ENCODE data around the gene NCAM1.

NCAM1 gene

DNA sequence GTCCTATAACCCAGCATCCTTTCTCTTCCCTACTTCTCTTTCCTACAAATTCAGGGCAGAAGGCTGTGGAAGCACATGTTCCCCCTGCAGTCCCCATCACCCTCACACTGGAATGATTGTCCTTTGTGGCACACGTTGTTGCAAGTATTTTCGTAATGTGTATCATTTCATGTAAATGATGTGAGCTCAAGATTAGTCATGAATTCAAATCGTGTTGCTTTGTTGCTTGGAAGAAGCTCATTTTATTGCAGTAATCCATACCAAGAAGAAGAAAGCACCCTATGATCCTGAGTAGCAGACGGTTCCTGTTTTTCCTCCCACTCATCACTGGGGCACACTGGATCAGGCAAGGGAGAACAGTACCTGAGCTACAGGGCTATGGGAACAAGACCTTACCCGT lies 173.4 kb downstream of the NCAM1 start:
- no peak for DNase-seq

GRCh38 chr11:113137713-113138529 lies 176.7 kb downstream of the NCAM1 start:
- DNase-seq, result no peak

GRCh38 chr11:113138731-113139130 lies 177.5 kb downstream of the NCAM1 start:
- no peak for DNase-seq

- DNase-seq, result no peak
Measured at GRCh38 chr11:113141010-113141409, 179.8 kb downstream of the NCAM1 start.

- DNase-seq, result no peak
Measured at GRCh38 chr11:113142508-113142907, 181.3 kb downstream of the NCAM1 start.

GRCh38 chr11:113147249-113147648 lies 186.0 kb downstream of the NCAM1 start:
- no peak for DNase-seq

DNA sequence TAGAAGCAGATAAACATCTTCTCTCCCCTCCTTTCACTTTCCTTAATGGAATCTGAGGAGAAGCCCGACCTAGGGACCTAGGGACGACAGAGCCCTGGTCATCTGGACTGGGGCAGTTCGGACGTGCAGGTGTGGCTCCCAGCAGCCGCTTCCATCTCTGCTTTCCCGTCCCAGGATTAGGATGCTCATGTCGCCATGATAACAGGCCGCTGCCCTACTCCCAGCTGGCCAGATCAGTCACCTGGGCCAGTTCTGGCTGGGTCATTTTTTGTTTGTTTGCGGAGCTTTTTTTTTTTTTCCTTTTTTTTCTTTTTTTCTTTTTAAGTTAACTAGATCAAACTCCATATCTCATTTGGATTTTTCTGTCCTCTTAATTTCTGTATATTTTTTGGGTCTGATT lies 186.9 kb downstream of the NCAM1 start:
- no peak for DNase-seq

GRCh38 chr11:113148652-113149051 lies 187.4 kb downstream of the NCAM1 start:
- no peak for DNase-seq

DNA sequence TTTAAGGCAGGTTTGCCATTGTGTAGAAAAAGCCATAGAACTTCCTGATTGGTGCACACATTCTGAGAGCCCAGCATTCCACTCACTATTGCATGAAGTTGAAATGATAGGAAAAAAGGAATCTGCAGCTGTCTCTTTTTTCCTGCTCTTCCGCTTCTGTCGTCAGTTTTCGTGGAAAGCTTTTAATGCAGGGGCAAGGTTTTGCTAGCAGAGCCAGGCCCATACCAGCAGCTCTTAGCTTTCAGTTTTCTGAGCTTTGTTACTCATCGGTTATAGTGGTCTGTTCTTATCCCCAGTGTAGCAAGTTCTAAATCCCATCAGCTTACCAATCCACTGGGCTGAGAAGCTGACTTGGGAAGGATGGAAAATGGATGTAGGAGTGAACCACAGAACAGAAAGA lies 190.3 kb downstream of the NCAM1 start:
- DNase-seq, result no peak

- no peak for DNase-seq
Measured at GRCh38 chr11:113152500-113152899, 191.3 kb downstream of the NCAM1 start.

DNA sequence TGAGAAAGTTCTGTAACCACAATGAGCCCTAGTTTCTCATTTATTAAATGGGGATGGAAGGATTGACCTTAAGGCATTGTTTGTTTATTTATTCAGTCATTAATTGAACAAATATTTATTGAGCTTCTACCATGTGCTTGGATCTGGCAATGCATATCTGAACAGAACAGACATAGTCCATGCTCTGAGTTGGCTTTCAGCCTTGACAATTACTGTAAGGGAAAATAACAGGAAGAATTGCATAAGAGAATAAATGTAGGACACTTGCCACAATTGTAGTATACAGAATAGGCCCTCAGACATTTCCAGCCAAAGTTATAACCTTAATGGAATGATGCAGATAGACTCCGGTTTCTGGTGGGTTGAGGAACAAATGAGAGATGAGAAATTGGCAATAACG lies 192.6 kb downstream of the NCAM1 start:
- DNase-seq, result no peak

DNA sequence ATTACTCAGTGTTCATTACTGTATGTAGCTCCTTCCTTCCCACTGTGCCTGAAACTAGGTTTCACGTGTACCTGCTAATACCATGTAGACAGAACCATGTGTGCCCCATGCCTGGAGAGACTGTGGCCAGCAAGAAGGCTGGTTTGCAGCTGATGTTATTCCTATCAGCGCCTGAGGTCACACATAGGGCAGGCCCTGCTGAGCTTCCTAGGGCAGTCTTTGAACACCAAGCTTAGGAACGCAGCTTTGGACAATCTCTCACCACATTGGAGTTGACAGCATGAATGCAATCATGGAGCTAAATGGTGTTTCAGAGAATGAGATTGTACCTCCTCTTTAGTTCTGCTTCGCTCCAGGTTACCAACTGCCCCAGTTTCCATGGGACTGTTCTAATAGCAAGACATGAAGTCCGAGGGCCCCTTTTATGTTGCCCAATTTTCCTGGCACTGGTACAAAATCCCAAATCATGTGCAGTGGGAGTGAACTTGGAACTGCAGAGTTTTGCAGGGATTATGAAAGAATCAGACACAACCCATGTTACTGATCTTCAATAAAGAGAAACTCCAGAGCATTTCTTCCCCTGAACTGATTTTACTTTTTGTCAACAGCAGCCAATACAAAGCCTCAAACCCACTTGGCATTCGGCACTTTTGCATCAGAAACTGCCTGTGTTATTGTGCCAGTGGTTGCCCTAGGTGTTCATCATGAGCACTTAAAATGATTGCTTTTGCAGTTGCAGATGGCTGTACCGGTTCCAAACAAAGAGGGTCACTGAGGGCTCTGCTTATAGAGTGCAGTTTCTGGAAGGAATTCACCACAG lies 199.0 kb downstream of the NCAM1 start:
- DNase-seq, result no peak

DNA sequence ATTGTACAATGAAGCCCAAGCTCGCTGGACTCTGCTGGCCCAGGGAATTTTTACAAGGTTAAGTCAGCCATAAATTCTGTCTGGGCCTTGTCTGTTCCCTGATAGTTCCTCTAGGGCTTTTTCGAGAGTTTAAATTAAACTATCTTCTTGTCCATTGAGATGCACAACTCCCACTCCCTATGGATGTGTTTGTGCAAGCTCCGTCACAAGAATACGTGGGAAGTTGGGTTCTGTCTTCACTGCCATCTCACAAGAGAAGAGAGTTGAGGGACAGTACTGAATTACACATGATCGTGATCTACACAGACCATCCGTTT lies 199.5 kb downstream of the NCAM1 start:
- no peak for DNase-seq

- no peak for DNase-seq
Measured at GRCh38 chr11:113161711-113162591, 200.7 kb downstream of the NCAM1 start.

DNA sequence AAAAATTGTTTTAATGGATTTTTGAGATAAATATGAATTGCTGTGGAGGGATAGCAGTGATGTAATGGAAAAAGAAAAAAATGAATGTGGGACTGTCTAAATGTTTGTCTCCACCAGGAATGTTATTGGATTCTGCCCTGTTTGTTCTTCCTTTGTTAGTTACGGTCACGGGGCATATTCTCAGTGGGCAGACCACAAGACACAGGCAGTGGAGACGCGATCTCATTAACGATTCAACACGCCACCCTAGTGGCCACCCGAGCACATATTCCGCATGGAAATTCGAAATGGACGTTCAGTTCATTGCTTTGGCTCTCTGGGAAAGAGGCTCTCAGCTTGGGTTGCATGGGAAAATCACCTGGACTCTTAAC lies 201.4 kb downstream of the NCAM1 start:
- DNase-seq, result no peak

- DNase-seq, result no peak
Measured at GRCh38 chr11:113163291-113164030, 202.2 kb downstream of the NCAM1 start.

GRCh38 chr11:113166280-113166679 lies 205.1 kb downstream of the NCAM1 start:
- no peak for DNase-seq

GRCh38 chr11:113167599-113167998 lies 206.4 kb downstream of the NCAM1 start:
- no peak for DNase-seq

- no peak for DNase-seq
Measured at GRCh38 chr11:113168354-113169342, 207.4 kb downstream of the NCAM1 start.

DNA sequence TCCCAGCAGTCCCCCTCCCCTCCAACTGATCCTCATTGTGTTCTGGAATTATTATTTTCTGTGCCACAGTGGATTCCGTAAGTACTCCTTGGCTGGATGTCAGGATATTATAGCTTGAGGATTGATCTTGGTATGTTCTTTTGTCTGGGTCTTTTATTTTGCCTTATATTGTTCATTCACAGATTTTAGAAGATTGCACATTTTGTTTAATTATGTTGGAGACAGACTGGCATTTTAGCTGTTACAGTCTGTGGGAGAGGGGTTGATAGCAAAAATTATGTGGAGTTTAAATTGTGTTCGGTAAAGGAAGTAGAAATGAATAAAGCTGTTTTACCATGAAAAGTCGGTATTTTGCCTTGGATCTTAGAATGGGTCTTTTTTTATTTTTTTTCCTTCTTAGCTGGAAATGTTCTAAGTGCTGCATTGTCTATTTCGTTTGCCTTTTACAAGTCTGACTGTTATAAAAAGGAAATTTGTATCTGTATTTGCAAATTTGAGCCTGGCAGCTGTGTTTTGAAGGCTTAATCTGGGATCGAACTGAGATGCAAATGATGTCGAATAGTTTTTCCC lies 211.2 kb downstream of the NCAM1 start:
- DNase-seq, result no peak

DNA sequence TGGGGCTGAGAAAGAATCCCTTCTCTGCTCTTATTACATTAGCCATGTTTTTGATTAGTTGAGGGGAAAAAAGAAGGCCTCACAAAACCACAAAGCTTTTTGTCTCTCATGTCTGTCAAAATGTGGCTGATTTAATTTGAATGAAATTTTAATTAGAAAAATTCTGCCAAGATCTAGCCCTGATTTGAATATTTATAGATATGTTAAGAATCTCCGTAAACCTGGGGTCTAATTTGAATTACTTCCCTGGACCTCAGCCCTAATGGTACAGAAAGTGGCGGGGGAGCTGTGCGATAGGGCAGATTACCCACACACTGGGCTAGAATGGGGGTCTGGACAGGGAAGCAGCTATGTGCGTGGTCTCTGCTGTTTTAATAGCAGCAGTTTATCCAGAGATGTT lies 211.9 kb downstream of the NCAM1 start:
- DNase-seq, result no peak

Data from stimulated activated CD4-positive, alpha-beta T cell treated with anti-CD3 and anti-CD28 coated beads, Interleukin-4, amount 100 ng/mL, for 4 hours (primary cell).